Bone marrow (tissue), 2 donors: ENCODE results near the gene AUTS2.

Experiments
- DNase-seq, 2 donors: peaks; one replicate each; lab custom pipeline; 2025; lab: John Stamatoyannopoulos, UW

Gene AUTS2

DNA sequence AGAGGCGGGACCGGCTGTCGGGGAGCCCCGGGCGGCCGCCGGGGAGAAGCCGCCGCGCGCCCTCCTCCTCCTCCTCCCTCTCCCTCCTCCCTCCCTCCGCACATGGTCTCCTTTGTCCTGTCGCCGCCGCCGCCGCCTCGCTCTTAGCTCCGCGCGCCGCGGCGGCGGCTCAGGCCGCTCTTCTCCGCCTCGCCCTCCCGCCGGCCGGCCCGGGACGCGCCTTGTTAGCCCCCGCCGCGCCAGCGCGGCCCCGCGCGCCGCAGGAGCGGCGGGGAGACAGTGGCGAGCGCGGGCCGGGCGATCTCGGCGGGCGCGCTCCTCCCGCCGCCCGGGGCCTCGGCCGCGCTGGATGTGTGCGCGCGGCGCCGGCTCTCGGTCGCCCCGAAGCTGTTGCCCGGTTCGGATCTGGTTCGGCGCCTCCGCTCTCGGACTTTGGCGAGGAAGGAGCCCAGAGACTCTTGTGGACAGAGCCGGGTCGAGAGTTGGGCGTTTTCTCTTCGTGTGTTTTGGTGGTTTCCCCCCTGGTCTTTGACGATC is 1096.2 kb downstream of the AUTS2 start:
- DNase-seq = no peak

DNA sequence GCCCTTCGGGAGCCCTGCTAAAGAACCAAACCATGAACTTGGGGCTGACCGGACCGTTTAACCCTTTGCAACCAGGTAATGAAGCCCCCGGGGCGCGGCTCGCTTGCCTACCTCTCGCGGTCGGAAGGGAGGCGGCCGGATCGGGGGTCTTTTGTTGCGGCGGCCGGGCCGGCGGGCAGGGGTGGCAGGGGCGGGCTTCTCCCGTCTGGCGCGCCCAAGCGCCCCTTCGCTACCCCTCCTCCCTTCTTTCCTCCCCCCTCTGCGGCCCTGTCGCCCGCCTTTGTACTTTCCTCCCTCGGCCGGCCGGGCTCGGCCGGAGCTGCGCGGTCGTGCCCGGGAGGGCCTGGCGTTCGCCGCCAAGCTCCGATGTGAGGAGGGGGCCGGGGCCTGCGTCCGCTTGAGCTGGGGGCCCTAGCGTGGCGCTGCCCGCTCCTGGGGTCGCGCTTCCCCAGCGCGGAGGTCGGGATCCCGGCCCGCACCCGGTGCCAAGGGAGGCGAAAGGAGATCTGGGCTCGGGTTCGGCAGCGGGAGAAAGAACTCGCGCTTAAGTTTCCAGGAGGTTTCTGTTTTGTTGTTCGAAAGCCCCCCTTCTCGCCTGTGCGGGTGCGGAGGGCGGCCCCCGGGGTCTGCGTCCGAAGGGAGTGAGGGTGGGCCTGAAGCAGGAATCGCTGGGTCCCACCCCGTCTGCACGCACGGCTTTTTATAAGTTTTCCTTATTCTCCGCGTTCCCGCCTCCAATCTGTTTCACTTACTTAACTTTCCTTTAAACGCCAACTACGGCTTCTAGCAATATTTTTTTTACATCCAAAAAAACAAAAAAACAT is 1096.9 kb downstream of the AUTS2 start:
- DNase-seq = no peak

DNA sequence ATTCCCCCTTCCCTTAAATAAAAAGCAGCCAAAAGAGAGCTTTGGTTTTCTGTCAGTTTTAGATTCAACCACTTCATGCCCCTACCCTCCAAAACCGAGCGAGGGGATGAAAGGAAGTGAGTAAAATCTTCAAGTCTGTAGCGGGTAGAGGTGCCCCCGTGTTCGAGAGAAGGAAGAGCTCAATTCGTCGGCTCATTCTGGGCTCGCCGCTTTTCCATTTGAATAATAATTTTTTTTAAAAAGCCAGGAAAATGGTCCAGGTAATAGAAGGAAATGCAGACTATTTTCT is 1097.5 kb downstream of the AUTS2 start:
- DNase-seq = no peak

DNA sequence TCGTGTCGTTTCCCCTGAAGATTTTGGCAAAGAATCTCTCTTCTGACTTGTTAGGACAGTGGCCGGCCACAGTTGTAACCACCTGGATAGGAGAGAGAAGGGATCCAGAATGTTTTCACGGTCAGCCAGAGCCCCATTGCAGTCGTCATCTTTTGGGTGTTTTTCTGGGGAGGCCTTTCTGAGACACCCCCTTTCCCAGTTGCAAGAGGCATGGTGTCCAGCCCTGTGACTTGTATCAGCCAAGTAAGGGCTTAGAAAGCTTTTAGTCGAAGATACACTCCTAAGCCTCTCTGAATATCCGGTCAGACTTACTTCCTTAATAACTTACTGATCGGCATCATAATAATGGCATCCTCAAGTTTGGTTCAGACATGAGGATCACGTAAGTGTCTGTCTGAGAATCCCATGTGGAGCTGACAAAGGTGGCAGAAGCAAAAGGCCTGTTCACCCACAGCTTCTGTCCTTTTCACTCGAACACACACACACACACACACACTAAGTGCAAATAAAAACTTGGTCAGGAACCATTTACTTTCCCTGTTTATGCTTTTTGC is 1098.0 kb downstream of the AUTS2 start:
- no peak for DNase-seq

DNA sequence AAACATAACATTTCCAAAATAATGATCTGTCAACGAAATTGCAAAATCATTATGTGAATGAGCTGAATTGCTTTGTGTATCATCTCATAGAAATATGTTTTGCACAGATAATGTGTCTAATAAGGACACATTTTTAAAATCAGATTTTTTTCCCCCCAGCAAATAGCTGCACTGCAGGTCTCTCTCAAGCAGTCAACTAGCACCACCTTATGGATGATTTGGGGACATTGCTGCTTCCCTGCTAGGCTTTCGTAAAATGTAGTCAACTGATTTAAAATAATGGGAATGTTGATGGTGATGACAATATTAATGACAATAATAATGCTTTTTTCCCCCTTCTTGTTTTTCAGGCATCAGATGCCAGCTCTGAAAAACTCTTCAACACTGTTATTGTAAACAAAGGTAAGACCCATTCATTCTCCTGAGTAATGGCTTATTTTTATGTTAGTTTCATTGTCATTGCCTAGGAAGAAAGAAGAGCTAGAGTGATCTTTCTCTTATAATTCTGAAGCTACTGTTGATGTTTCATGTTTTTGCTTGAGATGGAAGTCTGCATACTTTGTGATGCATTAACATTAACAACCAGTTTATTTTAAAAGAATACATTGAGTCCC is 1100.1 kb downstream of the AUTS2 start:
- DNase-seq = no peak

DNA sequence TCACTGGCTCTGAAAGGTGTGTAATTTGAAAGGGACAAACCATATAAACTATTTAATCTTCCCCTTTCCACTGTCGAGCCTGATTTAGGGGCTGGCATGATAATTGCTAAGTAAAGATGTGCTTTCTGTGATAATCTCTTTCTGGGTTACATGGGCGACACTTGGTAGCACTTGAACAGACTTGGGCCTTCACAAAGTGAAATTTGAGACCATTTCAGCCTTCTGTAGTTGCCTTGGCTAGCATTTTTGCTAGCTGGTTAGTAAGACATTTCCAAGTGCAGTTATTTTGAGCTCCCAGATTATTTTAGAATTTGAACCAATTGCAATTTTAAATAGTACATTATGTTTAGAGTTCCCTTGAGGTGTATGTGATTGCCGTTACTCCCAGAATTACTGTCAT is 1101.0 kb downstream of the AUTS2 start:
- DNase-seq = no peak

DNA sequence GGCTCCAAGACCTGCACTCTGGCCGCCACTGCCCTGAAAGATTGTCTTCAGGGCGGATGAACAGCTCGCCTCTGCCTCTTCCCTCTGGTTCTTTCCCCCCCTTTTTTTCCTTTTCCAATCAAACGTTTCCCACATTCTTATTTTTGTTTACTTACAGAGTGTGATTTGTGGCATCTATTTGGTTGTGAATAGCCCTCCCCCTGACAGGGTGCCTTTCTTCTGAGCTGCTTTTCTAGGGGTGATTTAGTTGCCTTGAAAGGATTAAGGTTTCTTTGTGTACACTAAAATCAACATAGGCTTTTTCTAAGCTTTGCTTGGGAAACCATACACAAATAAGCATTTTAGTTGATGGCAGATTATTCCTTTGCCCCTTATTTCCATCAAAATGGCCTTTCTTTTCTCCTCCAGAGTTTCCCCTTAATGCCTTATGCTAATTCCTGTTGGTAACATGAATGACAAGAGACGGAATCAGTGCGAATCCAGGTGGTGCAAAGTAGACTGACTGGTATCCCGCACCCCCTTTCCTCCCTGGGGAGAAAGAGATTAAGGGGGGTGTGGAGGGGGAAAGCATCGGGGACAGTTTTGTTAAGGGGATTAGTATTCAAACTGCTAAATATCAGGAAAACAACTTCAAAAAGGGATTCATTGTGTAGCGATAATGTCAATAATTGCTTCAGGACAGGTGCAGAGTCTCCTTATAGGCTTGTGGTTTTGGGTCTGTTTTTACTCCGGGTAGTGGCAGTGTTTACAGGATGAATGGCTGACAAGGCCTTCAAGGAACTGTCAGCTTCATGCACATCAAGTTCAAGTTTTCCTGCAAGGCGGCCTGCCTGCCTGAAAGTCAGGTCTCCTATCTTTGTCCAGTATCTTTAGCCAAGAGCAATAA is 1102.0 kb downstream of the AUTS2 start:
- no peak for DNase-seq

DNA sequence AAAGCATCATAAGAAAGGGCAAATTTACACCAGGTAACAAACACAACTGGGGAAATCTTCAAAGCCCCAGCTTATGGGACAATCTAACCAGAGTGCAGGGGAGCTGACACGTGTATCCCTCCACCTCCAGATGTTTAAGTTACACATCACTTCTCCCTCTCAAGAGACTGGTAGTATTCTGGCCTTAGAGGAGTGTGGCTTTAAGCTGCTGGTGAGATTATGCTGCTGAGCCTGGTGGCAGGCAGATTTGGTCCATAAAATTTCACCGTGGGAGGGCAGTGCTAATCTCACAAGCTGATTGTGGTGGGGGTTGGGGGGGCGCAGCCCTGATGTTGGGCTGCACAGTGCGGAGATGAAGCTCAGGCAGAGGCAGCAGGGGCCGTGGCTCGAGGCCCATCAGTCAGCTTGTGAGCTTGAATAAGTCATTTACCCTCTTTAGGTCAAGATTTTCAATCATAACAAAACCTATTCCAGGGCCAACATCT is 1102.7 kb downstream of the AUTS2 start:
- DNase-seq = no peak

DNA sequence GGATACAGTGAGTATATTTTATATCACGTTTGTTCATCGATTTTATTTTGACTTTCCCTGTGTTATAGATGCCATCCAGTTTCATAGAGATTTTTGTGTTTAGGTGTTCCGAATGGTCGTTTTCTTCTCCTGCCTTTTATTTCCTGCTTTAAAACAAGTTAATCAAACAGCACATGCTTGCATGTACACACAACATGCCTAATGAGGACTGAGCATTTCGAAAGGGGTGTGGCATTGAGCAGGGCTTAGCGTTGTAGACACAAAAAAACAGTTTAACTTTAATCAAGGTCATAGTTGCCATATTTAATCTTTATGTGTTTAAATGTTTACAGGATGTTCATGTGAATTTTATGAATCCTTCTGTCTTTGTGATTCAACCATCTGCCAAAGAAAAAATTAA is 1103.2 kb downstream of the AUTS2 start:
- no peak for DNase-seq

DNA sequence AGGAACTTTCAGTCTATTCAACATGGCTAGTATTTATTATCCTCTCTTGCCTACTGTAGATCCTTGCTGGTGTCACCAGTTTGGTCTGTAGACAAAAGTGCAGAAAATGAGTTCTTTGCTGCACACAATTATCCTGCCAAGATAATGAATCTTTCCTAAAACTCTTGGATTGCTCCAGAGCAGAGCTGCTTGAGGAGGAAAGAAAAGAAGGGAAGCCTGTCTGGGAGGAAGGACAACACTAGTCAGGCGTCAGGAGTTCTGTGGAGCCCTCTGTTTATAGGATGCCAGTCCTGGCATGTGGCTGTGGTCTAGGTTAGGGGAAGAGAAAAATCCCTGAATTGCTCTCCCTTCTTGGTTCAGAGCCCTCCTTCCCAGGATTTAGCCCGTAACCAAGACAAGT is 1103.7 kb downstream of the AUTS2 start:
- DNase-seq = no peak

DNA sequence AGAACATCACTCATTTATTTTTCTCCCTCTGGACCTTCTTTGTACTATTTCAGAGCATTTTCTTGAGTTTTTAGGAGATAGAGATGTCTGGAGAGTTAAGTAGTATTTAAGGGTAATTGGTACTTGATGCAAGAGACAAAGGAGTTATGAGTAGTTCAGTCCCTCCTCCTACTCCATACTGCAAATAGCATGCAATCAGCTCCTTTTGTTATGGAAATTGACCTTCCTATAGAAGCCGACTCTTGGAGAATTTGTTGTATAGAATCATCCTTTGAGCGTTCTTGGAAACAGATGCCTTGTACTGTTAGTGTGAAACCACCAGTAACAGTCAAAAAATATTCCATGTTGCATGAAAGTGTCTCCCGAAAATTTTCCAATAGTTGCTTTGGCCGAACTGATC is 1105.5 kb downstream of the AUTS2 start:
- no peak for DNase-seq

DNA sequence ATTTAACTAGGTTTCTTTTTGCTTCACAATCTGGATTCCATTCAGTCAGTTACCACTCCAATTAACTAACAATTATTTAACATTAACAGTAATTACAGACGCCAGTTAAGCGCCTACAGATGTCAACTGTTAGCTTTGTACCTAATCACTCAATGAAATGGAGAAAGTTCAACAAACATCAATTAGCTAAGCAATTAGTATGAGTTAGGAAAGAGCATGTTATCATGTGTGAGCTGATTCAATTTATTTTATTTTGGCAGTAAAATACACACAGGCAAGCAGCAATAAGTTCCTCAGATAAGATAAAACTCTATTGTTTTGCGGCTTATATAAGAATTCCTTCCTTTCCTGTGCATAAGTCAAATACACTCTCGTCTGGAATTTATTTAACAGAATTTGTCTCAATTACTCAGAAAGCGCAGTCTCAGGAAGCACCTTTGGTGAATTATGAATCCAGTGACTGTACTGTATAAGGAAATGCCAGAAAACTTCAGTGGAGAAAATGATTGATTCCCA is 1106.6 kb downstream of the AUTS2 start:
- no peak for DNase-seq

DNA sequence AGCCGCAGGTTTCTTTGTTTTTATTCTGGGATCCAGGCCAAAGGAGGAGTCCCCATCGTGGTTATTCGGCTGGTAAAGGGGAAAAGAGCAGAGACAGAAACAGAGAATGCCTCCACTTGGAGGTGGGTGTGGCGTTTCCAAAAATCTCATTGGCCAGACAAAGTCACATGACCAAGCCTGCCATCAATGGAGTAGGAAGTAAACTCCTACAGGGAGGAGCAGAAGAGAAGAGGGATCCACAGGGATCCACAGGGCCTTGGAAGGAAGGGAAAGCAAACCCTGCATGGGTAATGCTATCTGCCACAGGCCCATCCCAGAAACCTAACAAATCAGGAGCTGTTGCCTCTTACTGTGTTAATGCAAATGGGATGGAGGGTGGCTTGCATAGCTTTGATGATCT is 1107.9 kb downstream of the AUTS2 start:
- no peak for DNase-seq

DNA sequence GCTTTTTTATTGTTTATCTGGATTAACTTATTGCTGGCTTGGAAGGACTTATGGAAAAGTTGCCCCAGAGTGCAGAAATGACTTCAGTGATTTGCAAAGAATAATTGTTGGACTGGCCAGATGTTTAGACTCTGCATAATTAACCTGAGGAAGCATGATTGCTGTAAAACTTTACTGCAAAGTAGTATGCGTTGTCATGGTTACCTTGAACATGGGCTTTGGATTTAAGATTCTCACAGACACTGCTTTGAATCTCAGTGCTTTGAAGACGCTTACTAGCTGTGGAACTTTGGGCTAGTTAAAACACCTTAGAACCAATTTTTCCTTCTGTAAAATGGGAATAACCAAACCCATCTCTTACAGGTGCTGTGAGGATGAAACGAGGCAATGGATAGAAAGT is 1108.4 kb downstream of the AUTS2 start:
- DNase-seq = no peak

DNA sequence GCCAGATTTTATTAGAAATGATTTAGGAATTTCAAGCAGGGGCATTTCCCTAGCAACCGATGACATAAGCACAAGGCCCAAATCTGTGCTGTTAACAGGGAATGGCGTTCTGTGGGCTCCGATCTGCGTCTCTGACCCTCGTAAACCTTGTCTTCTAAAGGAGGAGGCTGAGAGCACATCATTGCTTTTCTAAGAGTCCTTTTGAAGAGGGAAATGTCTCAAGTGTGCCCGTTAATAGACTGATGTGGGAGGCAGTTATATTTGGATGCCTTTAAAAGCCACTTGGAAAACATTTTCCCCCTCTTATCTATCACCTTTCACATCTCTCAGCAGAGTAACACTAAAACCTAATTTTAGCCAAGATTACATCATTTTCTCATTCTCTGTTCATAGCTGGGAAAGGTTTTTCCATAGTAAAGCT is 1109.6 kb downstream of the AUTS2 start:
- no peak for DNase-seq

DNA sequence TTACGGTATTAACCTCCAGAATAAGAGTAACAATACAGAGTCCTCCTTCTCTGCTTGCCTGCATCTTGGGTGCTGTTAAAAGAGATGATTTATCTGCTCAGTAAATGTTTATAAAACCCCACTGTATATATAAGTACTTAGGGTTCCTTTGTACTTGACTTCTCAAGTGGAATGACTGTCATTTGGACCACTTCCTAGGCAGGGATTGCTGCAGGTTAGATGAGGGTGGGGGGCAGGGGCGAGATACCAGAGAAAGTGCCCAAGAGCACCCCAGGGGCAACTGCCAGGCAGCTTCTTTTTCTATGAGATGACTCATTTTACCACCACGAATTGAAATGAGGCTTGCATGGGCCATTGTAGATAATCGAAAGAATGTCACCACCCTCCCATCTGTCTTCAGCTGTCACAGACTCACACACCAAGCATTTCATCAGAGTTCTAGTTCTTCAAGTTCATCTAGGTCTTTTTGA is 1111.8 kb downstream of the AUTS2 start:
- DNase-seq = no peak

DNA sequence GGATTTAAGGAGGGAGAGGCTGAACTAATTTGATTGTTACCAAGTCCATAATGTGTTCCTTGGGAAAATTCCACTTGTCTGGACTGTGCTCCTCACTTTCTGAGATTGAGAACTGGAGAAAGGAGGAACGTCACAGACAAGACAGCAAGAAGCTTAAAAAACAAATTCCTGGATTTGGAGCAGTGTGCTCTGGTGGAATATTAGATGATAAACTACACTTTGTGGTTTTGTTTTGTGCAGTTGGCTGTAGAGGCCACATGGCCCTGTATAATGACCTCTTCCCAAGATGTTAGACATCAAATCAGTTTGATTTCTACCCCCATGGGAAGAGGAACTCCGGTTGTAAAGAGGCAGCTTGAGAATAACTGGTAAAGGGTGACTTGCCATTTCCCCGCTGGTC is 1112.4 kb downstream of the AUTS2 start:
- DNase-seq = no peak

DNA sequence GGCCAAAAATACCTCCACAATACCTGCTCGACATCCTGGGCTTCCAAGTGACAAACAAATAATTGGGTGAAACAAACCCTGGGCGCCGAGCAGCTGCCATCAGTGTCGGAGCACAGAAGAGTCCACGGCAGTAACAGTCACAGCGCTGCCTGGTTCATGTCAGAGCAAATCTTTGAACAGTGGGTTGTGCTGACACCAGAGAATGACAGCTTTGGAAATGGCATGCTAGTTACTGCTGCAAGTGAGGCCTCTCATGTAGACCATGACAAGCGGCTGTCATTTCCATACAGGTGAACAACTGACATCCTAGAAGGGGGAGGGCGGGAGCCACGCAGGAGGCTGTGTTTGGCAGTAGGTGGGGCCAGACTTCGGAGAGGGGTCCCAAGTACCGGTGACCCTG is 1113.2 kb downstream of the AUTS2 start:
- DNase-seq = no peak

DNA sequence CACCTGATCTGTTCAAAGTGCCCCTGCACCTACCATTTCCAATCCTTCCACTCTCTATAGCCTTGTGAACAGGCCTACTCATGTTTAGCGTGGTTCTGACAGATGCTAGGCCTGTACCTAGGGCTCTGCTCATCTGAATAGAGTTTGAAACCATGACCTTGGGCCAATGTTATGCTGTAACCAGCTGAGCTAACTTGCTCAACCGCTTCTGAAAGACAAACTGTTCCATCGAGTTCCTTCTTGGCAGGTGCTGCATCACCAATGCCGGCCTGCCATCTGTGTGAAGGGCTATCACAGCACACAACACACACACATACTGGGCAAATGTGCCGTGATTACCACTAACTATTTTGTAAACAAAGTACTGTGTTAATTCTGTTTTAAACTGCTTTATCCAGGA is 1114.7 kb downstream of the AUTS2 start:
- DNase-seq = no peak

DNA sequence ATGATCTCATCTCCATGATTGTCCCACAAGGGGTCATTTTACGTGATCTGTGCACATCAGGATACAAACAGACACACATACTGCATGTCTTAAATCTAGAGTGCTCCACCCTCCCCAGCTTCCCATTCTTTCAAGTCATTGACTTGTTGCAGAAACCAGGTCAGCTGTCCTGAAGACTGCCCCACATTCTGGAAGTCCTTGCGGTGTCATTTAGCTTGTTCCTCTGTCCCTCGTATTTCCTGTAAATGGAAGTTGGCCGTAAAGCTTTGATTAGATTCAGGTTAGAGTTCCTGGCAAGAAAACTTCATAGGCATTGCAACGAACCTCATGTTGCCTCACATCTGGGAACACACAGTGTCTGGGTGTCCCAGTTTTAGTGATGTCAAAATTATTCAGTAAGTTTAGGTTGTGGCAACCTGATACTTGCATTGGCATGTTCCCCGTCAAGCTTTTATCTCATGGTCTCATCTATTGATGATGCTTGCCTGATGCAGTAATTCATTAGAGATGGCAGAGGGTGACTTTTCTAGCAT is 1116.3 kb downstream of the AUTS2 start:
- DNase-seq = no peak

DNA sequence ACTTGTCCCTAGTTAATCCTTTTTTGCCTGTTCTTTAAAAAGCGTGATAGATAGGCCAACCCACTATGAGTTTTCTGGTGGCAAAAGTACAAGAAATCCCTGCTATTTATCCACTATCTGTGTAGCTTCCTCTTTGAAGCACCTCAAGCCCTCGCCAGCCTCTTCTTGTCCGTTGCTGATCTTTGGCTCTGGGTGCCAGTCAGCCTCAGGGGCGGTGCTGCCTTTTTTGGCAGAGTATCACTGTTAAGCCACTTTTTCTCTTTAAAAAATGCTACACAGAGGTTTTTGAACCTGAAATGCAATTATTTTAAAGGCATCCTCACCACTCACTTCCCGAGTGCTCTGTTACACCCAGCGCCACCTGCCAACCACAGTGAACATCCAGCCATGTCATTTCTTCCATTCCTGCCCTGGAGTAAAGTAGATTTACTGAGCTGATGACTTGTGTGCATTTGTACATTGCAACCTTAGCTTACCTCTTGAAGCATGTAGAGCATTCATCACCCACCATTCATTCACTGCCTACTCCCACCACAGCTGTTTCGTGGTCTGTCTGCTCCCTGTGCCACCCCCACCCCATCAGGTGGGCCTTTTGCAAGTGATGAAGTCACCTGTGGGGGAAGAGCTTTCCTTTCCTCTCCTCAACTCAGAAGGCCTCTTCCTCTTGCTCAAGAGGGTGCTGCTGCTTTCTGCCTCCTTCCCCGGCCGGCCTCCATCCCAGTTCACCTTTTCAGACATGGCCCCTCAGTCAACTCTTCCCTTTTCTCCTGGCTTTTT is 1119.5 kb downstream of the AUTS2 start:
- no peak for DNase-seq
